Neutrophil (primary cell): Measurements from ENCODE around the gene ZNF217.
"Not testable (repeated sequence)": the region's sequence is repeated elsewhere in the genome, so short reads cannot be mapped to it uniquely, and the experiment has no call there.

Experiments
- H3K27ac ChIP-seq: fragments of 200-600 bp; sonication (generic); 2 replicates; pipeline ENCODE4 v1.5.1; 2016; ENCODE audit warnings: mild to moderate bottlenecking, moderate library complexity
- H3K27me3 ChIP-seq: fragments of 200-600 bp; sonication (generic); 2 replicates; pipeline ENCODE4 v1.6.0; 2016; ENCODE audit warnings: mild to moderate bottlenecking
- H3K36me3 ChIP-seq: fragments of 200-600 bp; sonication (generic); 2 replicates; pipeline ENCODE4 v1.5.1; 2017
- H3K4me1 ChIP-seq, 2 experiments: fragments of 200-600 bp in 1 of 2; sonication (generic) in 1 of 2; 1 replicate in 1 of 2; 2 replicates in 1 of 2; pipeline versions ENCODE4 v1.5.1 to v1.6.1; 2013 to 2016; ENCODE audit warnings: low read depth in 1 of 2, low read length in 1 of 2, mild to moderate bottlenecking in 1 of 2, moderate library complexity in 1 of 2; ENCODE audit not compliant: control insufficient read depth in 1 of 2, insufficient read depth in 1 of 2
- H3K4me3 ChIP-seq, 2 experiments: fragments of 200-600 bp in 1 of 2; sonication (generic) in 1 of 2; 1 replicate in 1 of 2; 2 replicates in 1 of 2; pipeline ENCODE4 v1.5.1; 2013 to 2016; ENCODE audit warnings: low read depth in 1 of 2, low read length in 1 of 2, mild to moderate bottlenecking in 1 of 2, moderate library complexity in 1 of 2
- H3K9me3 ChIP-seq: fragments of 200-600 bp; sonication (generic); 2 replicates; pipeline ENCODE4 v1.5.1; 2016
- TF ChIP-seq, protein P1 (sequence below): fragments of 200-600 bp; sonication (generic); IDR thresholded peaks from 2 replicates; pipeline ENCODE4 v1.5.1; 2016; ENCODE audit warnings: antibody characterized with exemption

The ZNF217 gene

DNA sequence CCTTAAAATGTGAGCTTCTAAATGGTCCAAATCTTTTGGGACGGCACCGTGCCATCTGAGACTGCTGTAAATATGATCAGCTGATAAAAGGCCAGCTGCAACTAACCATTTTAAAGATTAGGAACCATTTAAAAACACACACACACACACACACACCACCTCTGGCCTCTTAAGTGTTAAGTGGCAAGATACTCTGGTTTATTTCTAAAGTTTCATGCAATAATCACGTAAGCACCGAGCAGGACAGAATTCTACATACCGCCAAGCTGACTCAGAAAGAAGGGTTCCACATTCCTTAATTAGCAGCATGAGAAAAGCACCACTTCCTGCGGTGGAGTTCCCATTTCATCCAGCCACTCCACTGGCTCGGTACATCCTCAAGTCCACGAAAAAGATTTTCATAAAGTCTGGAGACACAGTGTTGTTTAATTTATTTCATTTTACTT is 17.8 kb upstream of the ZNF217 start:
- peaks cover 37 to 38% of the 10 kb centered on the region in 2 experiments for H3K4me1 ChIP-seq
- no peaks in the 10 kb centered on the region for H3K36me3 ChIP-seq
- H3K27ac ChIP-seq: peak overlapping the region; percentile 70
- no peaks in the 10 kb centered on the region for H3K9me3 ChIP-seq
- TF ChIP-seq, protein P1, sequence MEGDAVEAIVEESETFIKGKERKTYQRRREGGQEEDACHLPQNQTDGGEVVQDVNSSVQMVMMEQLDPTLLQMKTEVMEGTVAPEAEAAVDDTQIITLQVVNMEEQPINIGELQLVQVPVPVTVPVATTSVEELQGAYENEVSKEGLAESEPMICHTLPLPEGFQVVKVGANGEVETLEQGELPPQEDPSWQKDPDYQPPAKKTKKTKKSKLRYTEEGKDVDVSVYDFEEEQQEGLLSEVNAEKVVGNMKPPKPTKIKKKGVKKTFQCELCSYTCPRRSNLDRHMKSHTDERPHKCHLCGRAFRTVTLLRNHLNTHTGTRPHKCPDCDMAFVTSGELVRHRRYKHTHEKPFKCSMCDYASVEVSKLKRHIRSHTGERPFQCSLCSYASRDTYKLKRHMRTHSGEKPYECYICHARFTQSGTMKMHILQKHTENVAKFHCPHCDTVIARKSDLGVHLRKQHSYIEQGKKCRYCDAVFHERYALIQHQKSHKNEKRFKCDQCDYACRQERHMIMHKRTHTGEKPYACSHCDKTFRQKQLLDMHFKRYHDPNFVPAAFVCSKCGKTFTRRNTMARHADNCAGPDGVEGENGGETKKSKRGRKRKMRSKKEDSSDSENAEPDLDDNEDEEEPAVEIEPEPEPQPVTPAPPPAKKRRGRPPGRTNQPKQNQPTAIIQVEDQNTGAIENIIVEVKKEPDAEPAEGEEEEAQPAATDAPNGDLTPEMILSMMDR: no peak
- no peaks in the 10 kb centered on the region for H3K27me3 ChIP-seq
- no peak overlapping the region for H3K4me3 ChIP-seq

DNA sequence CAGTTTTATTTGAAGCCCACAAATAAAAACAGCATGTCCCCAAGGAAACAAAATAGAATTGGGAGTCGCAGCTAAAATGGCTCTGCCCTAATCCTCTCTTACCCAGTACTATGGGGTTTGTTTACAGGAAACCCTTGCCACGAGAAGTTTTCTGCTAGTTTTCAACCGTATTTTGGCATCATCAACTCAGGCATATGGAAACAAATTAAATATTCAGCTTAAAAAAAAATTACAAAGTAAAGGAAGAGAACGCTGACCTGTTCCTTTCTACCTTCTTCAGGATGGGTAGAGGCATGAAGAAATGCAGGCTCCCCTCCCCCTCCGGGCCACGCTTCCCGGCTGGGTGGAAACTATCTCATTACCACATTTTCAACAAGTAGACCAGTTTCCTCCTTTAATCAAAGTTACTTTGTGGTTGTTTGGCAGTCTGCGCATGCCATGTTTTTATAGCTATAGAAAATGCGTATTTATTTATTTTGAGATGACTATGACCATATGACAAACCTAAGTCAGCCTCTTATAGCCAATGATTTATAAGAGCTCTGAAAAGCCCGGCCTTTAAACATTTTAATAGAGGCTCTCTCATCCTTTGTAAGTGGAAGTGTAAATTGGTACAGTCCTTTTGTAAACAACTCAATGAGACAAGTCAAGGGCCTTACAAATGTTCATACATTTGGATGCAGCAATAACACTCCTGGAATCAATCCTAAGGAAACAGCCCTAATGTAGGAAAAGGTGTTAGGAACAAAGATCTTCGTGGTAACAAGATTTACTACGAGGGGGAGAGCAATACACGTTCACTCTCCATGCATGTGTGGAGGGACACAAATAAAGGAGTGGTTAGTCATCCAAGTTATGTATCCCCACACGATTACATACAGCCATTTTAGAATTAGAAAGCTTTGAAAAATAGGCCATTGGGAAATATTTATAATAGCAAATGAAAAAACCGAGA is 16.1 kb upstream of the ZNF217 start:
- Histone ChIP-seq H3K4me3 (peak overlapping the region; percentile 44 to 56), H3K27ac (peak overlapping the region; percentile 85), H3K36me3 (no peaks in the 10 kb centered on the region), H3K4me1 (peaks cover 37 to 38% of the 10 kb centered on the region in 2 experiments), H3K27me3 (no peaks in the 10 kb centered on the region), H3K9me3 (no peaks in the 10 kb centered on the region)
- TF ChIP-seq, protein P1: no peak

DNA sequence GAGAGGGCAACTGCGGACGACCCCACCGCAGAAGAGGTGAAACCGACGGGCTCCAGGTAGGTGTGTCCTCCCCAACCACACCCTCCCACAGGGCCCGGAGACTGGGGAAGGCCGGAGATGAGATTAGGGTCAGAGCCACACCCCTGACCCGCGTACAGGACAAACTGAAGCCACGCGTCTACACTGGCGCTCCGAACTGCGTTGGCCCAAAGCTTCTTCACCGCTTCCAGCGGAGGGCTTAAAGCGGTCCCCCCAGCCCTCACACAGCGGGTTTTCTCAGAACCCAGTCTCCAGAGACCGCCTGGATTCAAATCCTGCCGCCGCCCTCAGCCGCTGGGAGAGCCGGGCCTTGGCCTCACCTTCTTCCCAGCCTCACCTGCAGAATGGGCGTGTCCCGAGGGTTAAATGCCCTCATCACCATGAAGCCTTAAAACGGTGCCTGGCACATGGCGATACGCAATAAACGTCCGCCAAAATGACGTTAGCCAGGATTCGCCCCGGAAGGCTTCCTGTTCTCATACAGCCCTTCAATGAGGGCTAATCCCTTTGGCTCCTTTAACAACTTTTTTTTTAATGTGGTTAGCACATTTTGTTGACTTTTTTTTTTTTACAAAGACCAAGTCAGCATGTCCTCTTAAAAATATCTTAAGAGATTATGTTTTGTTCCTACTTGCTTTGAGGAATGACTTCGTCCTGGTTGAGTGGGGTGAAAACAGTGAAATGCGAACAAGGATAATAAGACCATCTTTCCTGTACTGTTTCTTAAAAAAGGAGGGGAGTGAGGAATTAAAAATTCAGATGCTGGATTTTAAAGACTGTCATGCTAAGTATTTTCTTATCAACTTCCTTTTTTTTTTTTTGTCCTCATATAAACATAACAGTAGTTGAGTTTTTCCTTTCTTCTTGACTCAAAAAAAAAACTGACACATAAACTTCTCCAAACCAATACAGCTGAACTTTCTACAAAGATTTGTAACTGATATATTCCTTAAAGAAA is 15.1 kb upstream of the ZNF217 start:
- Histone ChIP-seq H3K27ac (peak overlapping the region; percentile 85), H3K9me3 (no peaks in the 10 kb centered on the region), H3K36me3 (no peaks in the 10 kb centered on the region), H3K4me1 (peaks cover 37 to 38% of the 10 kb centered on the region in 2 experiments), H3K4me3 (peak overlapping the region; percentile 44 to 56), H3K27me3 (no peaks in the 10 kb centered on the region)
- TF ChIP-seq, protein P1: no peak

DNA sequence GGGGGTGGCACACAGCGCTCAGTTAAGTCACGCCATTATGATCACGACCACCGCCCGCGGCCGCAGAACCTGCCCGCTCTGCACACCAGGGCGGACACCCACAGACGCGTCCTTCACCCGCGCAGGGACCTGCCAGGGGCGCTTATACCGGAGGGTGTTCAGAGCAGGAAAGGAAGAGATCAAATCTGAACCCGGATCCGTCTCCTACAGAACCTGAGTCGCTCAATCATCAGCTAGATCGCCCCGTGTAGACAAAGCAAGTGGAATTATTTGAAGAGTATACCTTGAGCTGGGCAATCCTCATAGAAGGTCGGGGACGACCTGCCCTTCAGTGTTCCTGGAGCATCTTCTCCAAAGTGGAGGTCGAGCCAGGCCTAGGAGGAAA is 14.4 kb upstream of the ZNF217 start:
- Histone ChIP-seq H3K27me3 (no peaks in the 10 kb centered on the region), H3K27ac (peak overlapping the region; percentile 85), H3K9me3 (no peaks in the 10 kb centered on the region), H3K36me3 (no peaks in the 10 kb centered on the region), H3K4me1 (peaks cover 37 to 38% of the 10 kb centered on the region in 2 experiments), H3K4me3 (peak overlapping the region; percentile 44 to 56)
- TF ChIP-seq, protein P1: no peak

DNA sequence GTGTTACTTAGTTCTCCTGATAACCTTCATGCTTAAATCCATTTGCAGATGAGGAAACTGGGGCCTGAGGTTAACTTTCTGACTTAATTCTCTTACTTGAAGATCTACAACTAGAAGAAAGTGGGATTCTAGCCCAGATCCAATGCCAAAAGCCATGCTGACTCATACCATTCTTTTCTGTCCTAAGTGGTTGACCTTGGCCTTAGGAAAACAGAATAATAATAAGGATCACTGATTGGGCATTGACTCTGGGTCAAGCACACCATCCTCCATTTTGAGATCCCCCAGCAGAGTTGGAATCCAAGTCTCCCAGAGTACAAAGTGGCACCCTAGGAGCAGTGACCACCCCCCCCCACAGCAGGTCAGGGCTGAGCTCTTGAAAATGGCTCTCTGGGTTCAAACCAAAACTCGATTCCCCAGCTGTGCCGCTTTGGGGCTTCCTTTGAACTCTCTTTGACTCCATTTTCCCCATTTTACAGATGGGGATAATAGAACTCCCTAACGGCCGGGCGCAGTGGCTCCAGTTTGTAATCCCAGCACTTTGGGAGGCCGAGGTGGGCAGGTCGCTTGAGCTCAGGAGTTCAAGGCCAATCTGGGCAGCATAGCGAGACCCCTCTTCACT is 12.8 kb upstream of the ZNF217 start:
- no peak overlapping the region for H3K27ac ChIP-seq
- TF ChIP-seq, protein P1: no peak
- H3K36me3 ChIP-seq: no peaks in the 10 kb centered on the region
- no peaks in the 10 kb centered on the region for H3K27me3 ChIP-seq
- H3K4me1 ChIP-seq: peaks cover 33 to 34% of the 10 kb centered on the region in 2 experiments
- H3K9me3 ChIP-seq: no peaks in the 10 kb centered on the region
- no peak overlapping the region for H3K4me3 ChIP-seq

DNA sequence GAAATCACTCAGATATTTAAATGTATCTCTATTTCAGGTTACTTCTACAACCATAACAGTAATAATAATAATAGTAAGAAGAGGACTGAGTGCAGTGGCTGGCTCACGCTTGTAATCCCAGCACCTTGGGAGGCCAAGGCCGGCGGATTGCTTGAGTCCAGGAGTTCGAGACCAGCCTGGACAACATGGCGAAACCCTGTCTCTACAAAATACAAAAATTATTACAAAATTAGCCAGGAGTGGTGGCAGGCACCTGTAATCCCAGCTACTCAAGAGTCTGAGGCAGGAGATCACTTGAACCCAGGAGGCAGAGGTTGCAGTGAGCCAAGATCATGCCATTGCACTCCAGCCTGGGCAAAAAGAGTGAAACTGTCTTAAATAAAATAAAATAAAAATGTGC is 11.8 kb upstream of the ZNF217 start:
- H3K27me3 ChIP-seq, H3K36me3 ChIP-seq: not testable (repeated sequence)

DNA sequence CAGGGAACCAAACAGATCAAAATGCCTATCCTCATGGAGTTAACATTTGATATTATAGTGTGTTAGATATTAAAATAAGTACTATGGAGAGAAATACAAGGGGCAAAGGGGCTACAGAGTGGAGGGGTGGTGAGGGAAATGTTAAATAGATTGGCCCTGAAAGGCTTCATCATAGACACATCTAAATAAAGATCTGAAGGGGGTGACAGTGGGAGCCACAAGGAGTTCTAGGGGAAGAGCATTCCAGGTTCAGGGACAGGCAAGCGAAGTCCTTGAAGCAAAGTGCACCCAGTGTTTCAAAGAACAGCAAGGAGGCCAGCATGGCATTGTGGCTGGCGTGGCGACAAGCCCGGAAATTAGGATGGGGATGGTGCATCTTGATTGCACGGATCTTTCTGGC is 11.2 kb upstream of the ZNF217 start:
- peaks cover 18 to 23% of the 10 kb centered on the region in 2 experiments for H3K4me1 ChIP-seq
- H3K9me3 ChIP-seq, H3K27me3 ChIP-seq, H3K36me3 ChIP-seq, H3K27ac ChIP-seq, H3K4me3 ChIP-seq: not testable (repeated sequence)

More for the DNA sequence above, 11.8 kb upstream of the ZNF217 start:
- peaks cover 23 to 29% of the 10 kb centered on the region in 2 experiments for H3K4me1 ChIP-seq
- not testable (repeated sequence) for H3K4me3 ChIP-seq, H3K27ac ChIP-seq, H3K9me3 ChIP-seq
